ENCODE measurements around the gene TXNDC11. TPM values are rescaled to one million over a fixed set of nuclear protein-coding genes. Genes with fewer than 3 reads are reported as not detected.

Gene TXNDC11
- total RNA-seq, 1 experiment from 2014 or later: 11.1 TPM

- TF ChIP-seq NR3C1 (CRISPR knock-in tag; conservative IDR thresholded peaks at IDR 0.05; ENCODE audit: low read depth) (no peak), KAT7 (CRISPR knock-in tag; IDR thresholded peaks at IDR 0.05; ENCODE audit: borderline replicate concordance) (0 out of 2 replicates have a peak, but pooled peaks have one; percentile 11), MXD4 (CRISPR knock-in tag; IDR thresholded peaks at IDR 0.05; ENCODE audit: borderline replicate concordance) (no peak), SOX15 (CRISPR knock-in tag; IDR thresholded peaks at IDR 0.05) (no peak), CDX4 (CRISPR knock-in tag; IDR thresholded peaks at IDR 0.05; ENCODE audit: borderline replicate concordance) (no peak), E2F4 (CRISPR knock-in tag; IDR thresholded peaks at IDR 0.05; ENCODE audit: borderline replicate concordance, low read depth) (peak; percentile 64; the same call in 1 of the 2 replicates), CREM (CRISPR knock-in tag; IDR thresholded peaks at IDR 0.05) (peak; percentile 7; the same call in 1 of the 2 replicates), TEAD4 (CRISPR knock-in tag; IDR thresholded peaks at IDR 0.05) (no peak), ZNF138 (CRISPR knock-in tag; conservative IDR thresholded peaks at IDR 0.05) (no peak), TCF7 (CRISPR knock-in tag; IDR thresholded peaks at IDR 0.05; ENCODE audit: low read depth) (0 out of 2 replicates have a peak, but pooled peaks have one; percentile 51), FOXP4 (CRISPR knock-in tag; IDR thresholded peaks at IDR 0.05) (no peak; the same call in 1 of the 2 replicates), AR (CRISPR knock-in tag; IDR thresholded peaks at IDR 0.05) (no peak), CBFB (CRISPR knock-in tag; IDR thresholded peaks at IDR 0.05; ENCODE audit: low read depth) (no peak), PRDM15 (CRISPR knock-in tag; IDR thresholded peaks at IDR 0.05) (no peak), USF2 (CRISPR knock-in tag; IDR thresholded peaks at IDR 0.05) (no peak), RORB (CRISPR knock-in tag; IDR thresholded peaks at IDR 0.05) (no peak), ATF2 (CRISPR knock-in tag; IDR thresholded peaks at IDR 0.05; ENCODE audit: borderline replicate concordance, low read depth) (no peak), ZMAT4 (CRISPR knock-in tag; IDR thresholded peaks at IDR 0.05) (no peak), TEAD1 (CRISPR knock-in tag; IDR thresholded peaks at IDR 0.05) (0 out of 2 replicates have a peak, but pooled peaks have one; percentile 24), ZBTB21 (CRISPR knock-in tag; IDR thresholded peaks at IDR 0.05; ENCODE audit: borderline replicate concordance) (no peak), NR1H2 (CRISPR knock-in tag; IDR thresholded peaks at IDR 0.05) (no peak), FOXK1 (CRISPR knock-in tag; IDR thresholded peaks at IDR 0.05) (peak; percentile 33), NFE2L1 (CRISPR knock-in tag; IDR thresholded peaks at IDR 0.05) (peak; percentile 58; the same call in 1 of the 2 replicates), MAX (CRISPR knock-in tag; IDR thresholded peaks at IDR 0.05) (peak; percentile 40; the same call in 1 of the 2 replicates)
Measured at GRCh38 chr16:11742536-11743307, at the start of gene TXNDC11 (continued).
